Skin of body (tissue), 2 donors: Measurements from ENCODE around the gene METRNL. TPM values are rescaled to one million over a fixed set of nuclear protein-coding genes. Genes with fewer than 3 reads are reported as not detected.

Experiments used
- DNase-seq: peaks from one replicate; lab custom pipeline; 2025; lab: John Stamatoyannopoulos, UW
- total RNA-seq: library from RNA; depleted of rRNA; stranded (reverse); fragments of >200 nt; gene quantifications from one replicate; pipeline ENCODE4 v1.2.3, GENCODE V29; 2014

The METRNL gene
- total RNA-seq, 1 donor from 2014 or later = 83.2 TPM

GRCh38 chr17:83091257-83092141, 12.1 kb downstream of the METRNL start:
- DNase-seq = no peak

- no peak for DNase-seq
Measured at GRCh38 chr17:83092186-83092585, 12.8 kb downstream of the METRNL start.

- no peak for DNase-seq
Measured at GRCh38 chr17:83092931-83093330, 13.5 kb downstream of the METRNL start.

GRCh38 chr17:83093506-83093905, 14.1 kb downstream of the METRNL start:
- DNase-seq = no peak

GRCh38 chr17:83094291-83094690, 14.9 kb downstream of the METRNL start:
- DNase-seq = no peak

GRCh38 chr17:83095016-83095415, 15.6 kb downstream of the METRNL start:
- no peak for DNase-seq

GRCh38 chr17:83096401-83097224, 17.2 kb downstream of the METRNL start:
- DNase-seq = no peak

- DNase-seq = no peak
Measured at GRCh38 chr17:83097831-83098230, 18.4 kb downstream of the METRNL start.

- DNase-seq = no peak
Measured at GRCh38 chr17:83098241-83099085, 19.1 kb downstream of the METRNL start.

GRCh38 chr17:83099086-83099555, 19.7 kb downstream of the METRNL start:
- DNase-seq = no peak

GRCh38 chr17:83099570-83100181, 20.3 kb downstream of the METRNL start:
- no peak for DNase-seq

GRCh38 chr17:83100220-83100852, 20.9 kb downstream of the METRNL start:
- no peak for DNase-seq

- no peak for DNase-seq
Measured at GRCh38 chr17:83100853-83101391, 21.5 kb downstream of the METRNL start.

GRCh38 chr17:83101805-83102480, 22.5 kb downstream of the METRNL start:
- DNase-seq = no peak

GRCh38 chr17:83103200-83103942, 24.0 kb downstream of the METRNL start:
- DNase-seq = no peak

GRCh38 chr17:83103943-83104311, 24.5 kb downstream of the METRNL start:
- no peak for DNase-seq

- no peak for DNase-seq
Measured at GRCh38 chr17:83104577-83105505, 25.4 kb downstream of the METRNL start.

- DNase-seq = no peak
Measured at GRCh38 chr17:83105512-83105911, 26.1 kb downstream of the METRNL start.
